ENCODE results near the gene NCKAP5.

GRCh38 chr2:132789066-132789465, 779.2 kb downstream of the NCKAP5 start:
- TF ChIP-seq, protein P1, sequence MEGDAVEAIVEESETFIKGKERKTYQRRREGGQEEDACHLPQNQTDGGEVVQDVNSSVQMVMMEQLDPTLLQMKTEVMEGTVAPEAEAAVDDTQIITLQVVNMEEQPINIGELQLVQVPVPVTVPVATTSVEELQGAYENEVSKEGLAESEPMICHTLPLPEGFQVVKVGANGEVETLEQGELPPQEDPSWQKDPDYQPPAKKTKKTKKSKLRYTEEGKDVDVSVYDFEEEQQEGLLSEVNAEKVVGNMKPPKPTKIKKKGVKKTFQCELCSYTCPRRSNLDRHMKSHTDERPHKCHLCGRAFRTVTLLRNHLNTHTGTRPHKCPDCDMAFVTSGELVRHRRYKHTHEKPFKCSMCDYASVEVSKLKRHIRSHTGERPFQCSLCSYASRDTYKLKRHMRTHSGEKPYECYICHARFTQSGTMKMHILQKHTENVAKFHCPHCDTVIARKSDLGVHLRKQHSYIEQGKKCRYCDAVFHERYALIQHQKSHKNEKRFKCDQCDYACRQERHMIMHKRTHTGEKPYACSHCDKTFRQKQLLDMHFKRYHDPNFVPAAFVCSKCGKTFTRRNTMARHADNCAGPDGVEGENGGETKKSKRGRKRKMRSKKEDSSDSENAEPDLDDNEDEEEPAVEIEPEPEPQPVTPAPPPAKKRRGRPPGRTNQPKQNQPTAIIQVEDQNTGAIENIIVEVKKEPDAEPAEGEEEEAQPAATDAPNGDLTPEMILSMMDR (conservative IDR thresholded peaks at IDR 0.05), result no peak
- TF ChIP-seq EZH2 (IDR thresholded peaks at IDR 0.05; ENCODE audit: low read depth), result no peak
